ENCODE measurements around the gene OR5AU1. TPM values are rescaled to one million over a fixed set of nuclear protein-coding genes. Genes with fewer than 3 reads are reported as not detected.
A peak's percentile ranks its signal among the peaks of the same experiment; 100 is the strongest.

The OR5AU1 gene
- total RNA-seq, 1 donor from 2014 or later = 8.4 TPM

DNA sequence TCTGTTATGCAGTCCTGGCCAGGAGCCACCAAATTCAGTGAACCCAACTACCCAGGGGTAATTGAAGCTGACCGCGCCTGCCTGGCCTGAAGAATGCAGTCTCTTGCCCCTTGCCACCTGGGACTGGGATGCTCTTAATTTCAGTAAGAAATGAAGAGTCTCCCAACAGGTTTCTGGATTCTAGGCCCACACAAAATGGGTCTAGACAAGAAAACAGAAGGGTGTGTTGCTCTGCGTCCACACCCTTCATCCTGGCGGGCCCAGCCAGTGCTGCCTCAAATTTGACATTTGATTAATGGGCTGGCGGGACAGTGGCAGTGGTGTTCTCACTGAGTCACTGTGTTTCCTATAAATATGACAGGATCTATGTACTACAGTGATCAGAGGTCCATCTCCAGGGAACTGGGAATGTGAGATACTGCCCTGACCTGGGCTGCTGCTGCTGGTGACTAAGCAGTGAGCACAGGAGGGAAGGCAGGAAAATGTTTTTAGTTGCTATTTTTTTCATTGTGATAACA, 48.5 kb downstream of the OR5AU1 start:
- no peak for DNase-seq (ENCODE audit: low spot score)

DNA sequence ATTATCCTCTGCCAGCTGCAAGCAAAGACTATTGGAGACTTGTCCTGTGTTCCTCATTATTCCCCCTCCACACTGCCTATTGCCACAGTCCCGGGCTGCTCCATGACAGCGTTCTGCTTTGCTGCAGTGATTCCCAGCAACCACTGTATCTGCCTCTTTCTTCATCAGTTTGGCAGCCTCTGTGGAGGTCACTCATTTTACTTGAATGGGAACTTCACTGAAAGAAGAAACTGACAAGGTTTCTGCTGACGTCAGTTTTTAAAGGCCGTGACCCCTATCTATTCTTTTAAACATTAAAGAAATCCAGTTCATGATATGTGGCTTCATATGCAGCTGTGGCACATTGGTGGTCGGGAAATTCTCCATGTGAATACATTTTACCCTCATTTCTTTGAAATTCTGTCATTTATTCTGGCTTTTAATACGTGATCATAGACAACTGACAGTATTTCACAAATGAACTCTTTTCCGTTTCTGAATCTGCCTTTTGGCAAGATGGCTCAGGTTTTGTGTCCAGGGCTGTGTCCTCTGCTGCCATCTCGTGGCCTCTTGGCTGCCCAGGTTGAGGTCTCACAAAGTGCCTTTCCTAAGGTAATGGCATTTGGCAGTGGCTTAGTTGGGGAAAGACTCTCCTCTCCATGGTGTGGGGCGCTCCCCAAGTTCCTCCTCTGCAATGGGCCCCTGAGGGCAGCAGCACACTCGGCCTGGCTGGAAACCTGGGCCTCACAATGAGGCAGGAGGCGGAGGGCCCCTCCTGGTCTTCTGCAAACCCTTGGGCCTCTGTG, 49.2 kb downstream of the OR5AU1 start:
- peak; percentile 86 for DNase-seq (ENCODE audit: low spot score)

DNA sequence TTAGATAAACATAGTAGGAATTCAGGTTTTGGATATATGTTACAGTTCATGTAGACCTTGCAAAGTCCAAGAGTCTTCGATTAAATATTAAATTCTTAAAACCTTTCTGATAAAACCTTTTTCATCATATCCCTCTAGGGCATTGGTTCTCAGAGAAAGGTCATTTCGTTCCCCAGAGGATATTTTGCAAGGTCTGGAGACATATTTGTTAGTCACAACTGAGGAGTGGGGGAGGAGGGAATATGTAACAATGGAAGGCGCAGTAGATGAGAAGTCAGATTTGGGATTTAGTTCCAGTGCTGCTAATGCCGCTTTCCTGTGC, 49.7 kb downstream of the OR5AU1 start:
- DNase-seq (ENCODE audit: low spot score) = no peak

DNA sequence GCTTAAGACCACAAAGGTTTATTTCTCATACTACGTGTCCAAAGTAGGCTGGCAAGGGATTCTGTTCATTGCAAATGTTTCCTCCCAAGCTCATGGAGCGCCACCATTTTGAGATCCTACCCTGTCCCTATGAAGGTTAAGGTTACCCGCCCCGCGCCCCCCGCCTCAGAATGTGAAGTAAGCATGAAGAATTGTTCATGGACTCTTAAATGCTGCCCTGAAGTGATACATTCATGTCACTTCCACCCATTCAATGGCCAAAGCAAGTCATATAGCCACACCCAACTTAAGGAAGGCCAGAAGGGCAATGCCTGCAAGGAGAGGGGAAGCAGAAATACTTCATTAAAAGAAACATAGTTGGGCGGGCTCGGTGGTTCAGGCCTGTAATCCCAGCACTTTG, 50.8 kb downstream of the OR5AU1 start:
- no peak for DNase-seq (ENCODE audit: low spot score)

Other genes starting within 250 kb of the OR5AU1 start
- 1.4 TPM for gene RNASE2, start 200.6 kb downstream of the OR5AU1 start, total RNA-seq (ENCODE audit: insufficient read depth, low replicate concordance)
- 39.7 TPM for gene METTL17, start 166.1 kb downstream of the OR5AU1 start, total RNA-seq (ENCODE audit: insufficient read depth, low replicate concordance)
- not detected for gene SLC39A2, start 156.8 kb downstream of the OR5AU1 start, total RNA-seq (ENCODE audit: insufficient read depth, low replicate concordance)
- 40.2 TPM for gene NDRG2, start 131.0 kb downstream of the OR5AU1 start, total RNA-seq (ENCODE audit: insufficient read depth, low replicate concordance)
- not detected for gene TPPP2, start 125.8 kb downstream of the OR5AU1 start, total RNA-seq (ENCODE audit: insufficient read depth, low replicate concordance)
- gene RNASE13, start 121.3 kb downstream of the OR5AU1 start, total RNA-seq (ENCODE audit: insufficient read depth, low replicate concordance) = not detected
- 4.1 TPM for gene RNASE7, start 113.7 kb downstream of the OR5AU1 start, total RNA-seq (ENCODE audit: insufficient read depth, low replicate concordance)
- not detected for gene RNASE8, start 98.2 kb downstream of the OR5AU1 start, total RNA-seq (ENCODE audit: insufficient read depth, low replicate concordance)
- gene ARHGEF40, start 85.8 kb downstream of the OR5AU1 start, total RNA-seq (ENCODE audit: insufficient read depth, low replicate concordance) = 63.8 TPM
- 43.3 TPM for gene ZNF219, start 57.4 kb downstream of the OR5AU1 start, total RNA-seq (ENCODE audit: insufficient read depth, low replicate concordance)
- gene TMEM253, start 55.0 kb downstream of the OR5AU1 start, total RNA-seq (ENCODE audit: insufficient read depth, low replicate concordance) = not detected
- gene HNRNPC, start 113.4 kb upstream of the OR5AU1 start, total RNA-seq (ENCODE audit: insufficient read depth, low replicate concordance) = 352 TPM
- not detected for gene RPGRIP1, start 124.0 kb upstream of the OR5AU1 start, total RNA-seq (ENCODE audit: insufficient read depth, low replicate concordance)
- 59.2 TPM for gene SUPT16H, start 228.0 kb upstream of the OR5AU1 start, total RNA-seq (ENCODE audit: insufficient read depth, low replicate concordance)